NCI-H187 treated with DMSO at 0.1 percent for 48 hours (cell line): ENCODE measurements around the gene MUC5B.
"Not testable (repeated sequence)": the region's sequence is repeated elsewhere in the genome, so short reads cannot be mapped to it uniquely, and the experiment has no call there.

Experiments
- DNase-seq: peaks from one replicate; lab custom pipeline; 2025; lab: John Stamatoyannopoulos, UW

Gene MUC5B

DNA sequence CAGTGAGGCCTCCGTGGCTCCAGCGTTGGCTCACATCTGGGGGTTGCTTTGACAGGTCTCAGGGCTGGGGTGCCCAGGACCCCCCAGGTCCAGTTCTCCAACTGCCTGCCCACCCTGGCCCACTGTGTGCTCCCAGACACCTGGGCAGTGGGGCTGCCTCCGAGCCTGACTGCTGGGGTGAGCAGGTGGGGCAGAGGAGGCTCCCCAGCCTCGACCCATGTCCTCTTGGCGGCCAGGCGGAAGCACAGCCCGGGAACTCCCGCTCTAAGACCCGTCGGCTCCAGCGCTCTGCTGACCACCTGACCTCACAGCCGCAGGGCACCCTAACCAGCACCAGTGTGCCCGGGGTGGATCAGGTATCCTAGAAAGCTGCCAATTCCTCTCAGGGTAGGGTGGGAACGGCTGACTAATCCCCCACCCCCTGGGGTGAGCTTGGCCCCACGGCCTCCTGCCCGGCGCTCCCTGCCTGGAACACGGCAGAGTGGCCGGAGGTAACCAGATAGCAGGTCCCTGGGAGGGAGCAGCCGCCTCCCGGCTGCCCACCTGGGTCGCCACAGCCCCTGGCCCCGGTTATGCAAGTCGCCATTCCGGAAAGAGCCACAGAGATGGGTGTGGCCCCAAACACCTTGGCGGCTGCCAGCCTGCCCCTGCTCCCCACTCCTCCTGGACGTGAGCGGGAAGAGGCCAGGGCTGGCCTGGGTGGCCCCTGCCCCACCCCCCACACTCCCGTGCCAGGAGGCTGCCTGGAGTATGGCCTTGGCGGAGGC, 19.2 kb upstream of the MUC5B start:
- DNase-seq, result no peak

DNA sequence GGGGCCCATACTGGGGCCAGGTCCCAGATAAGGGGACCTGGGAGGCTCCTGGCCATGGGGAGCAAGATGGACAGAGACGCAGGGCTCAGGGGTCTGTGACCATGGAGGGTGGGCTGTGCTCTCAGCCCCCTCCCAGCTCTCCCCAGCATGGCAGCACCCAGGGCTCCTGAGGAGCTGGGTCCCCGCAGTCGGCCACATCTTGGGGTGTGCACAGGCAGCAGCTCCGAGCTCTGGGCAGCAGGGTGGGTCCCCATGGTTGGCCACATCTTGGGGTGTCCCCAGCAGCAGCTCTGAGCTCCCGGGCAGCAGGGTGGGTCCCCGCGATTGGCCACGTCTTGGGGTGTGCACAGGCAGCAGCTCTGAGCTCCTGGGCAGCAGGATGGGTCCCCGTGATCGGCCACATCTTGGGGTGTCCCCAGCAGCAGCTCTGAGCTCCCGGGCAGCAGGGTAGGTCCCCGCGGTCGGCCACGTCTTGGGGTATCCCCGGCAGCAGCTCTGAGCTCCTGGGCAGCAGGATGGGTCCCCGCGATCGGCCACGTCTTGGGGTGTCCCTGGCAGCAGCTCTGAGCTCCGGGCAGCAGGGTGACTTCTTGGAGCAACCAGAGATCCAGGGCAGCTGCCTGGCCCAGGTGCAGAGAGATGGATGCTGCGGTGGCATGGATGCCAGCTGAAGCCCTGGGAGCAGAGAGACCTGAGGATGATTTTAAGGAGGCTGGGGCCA, 18.3 kb upstream of the MUC5B start:
- DNase-seq, result no peak

DNA sequence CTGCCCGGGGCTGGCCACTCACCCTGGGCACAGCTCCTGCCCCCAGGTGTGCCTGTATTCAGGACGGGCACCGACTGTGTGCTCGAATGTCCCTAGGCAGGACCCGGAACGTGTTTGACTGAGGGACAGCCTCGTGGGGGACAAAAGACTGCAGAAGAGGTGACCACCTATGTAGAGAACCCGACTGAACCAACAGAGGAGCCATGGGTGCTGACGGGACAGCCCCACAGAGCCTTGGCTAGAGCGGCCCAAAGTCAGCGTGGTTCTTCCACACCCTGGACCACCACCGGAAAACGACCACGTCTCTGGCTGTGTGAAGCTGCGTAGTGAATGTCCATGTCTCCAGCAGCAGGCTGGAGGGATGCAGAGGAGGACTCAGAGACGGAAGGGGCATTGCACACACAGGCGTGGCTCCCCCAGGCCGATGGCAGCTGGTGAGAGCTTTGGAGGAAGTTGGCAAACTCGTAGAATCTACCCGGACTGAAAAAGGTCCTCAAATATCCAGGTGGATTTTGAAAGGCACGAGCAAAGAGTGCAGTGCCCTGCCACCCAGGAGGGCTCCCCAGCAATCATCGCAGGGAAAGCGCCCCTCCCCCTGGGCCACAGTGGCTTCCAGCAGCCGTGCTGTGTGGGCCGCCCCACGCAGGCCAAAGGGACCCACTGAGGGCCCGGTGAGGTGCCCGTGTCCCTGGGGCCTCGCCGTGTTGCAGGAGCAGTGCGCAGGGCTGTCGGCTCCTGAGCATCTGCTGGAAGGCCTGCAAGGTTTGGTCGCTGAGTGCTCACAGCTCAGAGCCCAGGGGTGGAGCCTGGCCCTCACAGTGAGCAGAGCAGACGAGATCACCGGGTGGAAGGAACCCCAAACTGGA, 17.5 kb upstream of the MUC5B start:
- no peak for DNase-seq

DNA sequence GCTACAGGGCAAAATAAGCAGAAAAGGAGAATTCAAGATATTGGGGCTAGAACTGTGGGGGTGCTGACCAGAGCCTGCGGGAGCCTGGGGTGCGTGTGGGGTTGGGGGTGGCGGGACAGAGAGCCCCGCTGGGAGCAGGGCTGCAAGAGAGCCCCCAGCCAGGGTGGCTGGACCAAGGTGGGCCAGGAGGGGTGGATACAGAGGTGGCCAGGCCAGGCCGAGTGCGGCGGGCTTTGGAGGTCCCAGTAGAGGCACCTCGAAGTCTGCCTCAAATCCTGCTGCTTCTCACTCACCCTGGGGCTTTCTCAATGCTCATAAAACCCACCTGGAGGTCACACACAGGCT, 16.9 kb upstream of the MUC5B start:
- DNase-seq, result no peak

DNA sequence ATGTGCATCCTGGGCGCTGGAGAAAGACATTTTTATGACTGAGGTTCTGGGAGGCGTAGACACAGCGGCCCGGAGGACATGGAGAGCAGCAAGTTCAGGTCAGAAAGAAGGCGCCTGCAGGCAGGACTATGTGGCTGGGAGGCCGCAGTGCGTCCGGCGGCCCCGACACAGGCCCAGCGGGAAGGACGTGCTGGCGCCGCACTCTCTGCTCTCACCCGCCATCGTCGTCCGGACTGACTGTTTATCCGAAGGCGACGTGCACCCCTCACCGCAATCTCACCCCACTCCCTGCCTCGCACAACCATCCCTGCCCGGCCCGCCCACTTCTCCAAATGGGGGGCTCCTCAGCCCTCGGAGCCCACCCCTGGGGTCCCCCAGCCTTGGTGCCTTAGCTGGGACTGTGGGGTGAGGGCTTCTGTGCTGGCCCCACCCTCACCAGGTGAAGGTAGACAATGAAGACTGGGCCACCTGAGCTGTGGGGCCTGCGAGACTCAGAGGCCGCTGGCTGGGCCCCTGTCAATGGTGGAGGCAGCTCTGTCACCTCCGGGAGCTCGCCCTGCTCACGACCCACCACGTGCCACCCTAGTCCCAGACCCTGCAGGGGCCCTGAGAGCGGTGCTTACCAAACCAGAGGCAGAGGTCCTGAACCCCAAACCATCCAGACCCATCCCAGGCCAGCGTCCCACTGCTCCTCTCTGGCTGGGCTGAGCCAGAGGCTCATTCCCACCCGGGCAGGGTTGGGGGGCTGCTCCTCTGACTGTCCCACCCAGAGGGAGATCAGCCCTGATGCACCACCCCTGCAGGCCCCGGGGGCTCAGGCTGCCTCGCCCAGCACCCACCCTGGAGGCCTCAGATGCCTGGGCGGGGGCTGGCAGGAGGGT, 16.2 kb upstream of the MUC5B start:
- no peak for DNase-seq

DNA sequence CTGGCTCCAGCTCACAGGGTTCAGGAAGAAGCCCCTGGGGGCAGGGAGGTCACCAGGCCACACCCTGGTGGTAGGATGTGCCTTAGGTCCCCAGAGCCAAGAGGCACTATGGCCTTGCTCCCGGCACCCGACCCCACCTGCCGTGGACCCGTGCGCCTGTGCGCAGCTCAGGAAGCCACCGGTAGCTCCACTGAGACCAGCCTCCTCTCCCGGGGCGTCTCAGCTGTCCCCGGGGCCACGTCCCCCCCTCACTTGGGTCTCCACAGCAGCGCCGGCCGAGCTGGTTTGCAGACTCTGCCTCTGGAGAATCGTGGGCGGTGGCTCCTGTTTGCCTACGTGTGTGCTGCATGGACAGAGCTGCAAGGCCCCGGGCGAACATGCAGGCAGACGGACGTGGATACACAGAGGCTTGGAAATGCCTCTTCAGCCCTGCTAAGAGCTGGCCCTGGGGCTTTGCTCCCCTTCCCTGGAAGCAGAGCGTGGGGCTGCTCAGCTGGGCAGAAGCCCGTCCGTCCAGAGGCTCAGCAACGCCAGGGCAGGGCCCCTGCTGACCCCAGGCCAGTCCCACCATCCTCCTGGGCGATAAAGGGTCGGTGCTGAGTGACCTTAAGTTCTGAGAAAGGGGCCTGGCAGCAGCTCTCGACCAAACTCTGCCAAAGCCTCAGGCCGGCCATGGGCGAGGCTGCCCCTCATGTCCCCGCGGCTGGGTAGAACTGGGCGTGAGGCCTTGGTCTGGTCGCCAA, 15.3 kb upstream of the MUC5B start:
- no peak for DNase-seq

DNA sequence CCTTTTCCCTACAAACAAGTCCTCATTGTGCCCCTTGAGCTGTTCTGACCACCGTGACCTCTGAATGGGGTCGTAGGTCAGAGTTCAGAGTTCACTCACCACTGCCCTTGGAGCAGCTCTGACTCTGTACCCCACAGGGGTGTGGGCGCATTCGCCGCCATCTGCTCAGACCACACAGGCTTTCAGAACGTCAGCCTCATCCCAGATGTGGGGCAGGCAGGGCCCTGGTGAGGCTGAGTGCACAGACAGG, 14.8 kb upstream of the MUC5B start:
- DNase-seq, result no peak

DNA sequence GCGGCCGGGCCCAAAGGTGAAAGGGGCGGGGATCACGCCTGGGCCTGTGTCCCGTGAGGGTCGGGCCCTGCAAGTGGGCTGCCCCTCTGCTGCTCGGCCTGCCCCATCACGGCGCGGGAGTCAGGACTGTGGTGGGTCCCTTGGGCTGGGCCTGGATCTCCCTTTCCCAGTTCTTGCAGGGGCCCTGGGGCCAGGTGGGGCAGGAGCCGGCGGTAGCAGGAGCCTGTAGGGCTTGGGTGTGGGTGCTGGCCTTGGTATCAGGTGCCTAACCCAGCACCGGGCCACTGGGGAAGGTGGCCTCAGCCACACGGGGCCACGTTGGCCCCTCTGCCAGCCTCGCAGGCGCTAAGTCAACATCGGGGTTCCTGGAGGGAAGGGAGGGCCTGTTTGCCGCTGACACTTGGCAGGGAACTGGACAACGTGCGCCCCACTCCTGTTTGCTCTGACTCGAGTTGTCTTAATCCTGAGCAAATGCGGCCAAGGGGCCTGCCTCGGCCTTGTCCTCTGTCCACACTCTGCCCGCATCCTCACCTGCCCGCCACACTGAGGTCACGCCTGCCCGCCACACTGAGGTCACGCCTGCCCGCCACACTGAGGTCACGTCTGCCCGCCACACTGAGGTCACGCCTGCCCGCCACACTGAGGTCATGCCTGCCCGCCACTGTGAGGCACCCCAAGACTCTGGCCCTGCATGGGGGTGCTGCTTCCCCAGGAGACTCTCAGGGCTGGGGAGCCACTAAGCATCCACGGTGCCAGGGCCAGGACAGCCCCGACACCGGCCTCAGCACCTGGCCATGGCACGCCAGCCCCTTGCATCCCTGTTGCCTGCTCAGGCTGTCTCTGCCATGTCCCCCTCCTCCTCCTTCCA, 14.2 kb upstream of the MUC5B start:
- no peak for DNase-seq

DNA sequence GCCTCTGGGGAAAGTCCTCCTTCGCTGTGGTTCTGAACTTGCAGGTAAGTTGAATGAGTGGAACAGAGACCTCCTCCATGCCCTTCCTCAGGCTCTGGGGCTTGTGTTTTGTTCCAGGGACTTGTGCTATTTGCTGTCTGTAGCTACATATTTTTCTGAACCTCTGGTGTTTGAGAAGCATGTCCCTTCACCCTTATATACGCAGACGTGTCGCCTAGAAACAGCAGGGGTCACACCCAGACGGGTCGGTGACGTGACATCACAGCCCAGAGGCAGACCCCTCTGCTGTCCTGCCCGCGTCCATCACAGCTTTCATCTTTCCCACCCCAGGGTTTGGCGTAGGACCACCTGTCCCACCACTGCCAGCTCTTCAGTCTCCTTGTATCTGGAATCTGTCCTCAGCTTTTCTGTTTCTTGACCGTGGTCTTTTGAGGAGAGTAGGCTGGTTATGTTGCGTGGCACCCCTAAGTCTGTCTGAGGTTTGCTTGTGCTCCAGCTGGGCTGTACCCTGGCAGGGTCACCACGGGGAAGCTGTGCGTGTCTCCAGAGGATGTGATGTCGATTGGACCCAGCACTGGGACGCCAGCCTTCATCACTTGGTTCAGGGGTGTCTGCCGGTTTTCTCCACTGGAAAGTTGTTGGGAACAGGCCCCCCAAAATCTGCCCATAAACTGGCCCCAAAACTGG, 13.4 kb upstream of the MUC5B start:
- no peak for DNase-seq

DNA sequence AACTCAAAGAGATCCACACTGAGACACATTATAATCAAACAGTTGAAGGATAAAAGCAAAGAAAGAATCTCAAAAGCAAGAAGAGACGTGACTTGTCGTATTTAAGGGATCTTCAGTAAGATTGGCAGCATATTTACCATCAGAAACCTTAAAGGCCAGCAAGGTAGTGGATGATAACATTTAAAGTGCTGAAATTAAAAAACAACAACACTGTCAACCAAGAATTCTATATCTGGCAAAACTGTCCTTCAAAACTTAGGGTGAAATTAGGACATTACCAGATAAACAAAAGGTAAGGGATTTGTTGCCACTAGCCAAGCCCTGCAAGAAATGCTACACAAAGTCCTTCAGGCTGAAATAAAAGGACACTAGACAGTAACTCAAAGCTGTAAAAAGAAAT, 11.0 kb upstream of the MUC5B start:
- DNase-seq, result no peak

DNA sequence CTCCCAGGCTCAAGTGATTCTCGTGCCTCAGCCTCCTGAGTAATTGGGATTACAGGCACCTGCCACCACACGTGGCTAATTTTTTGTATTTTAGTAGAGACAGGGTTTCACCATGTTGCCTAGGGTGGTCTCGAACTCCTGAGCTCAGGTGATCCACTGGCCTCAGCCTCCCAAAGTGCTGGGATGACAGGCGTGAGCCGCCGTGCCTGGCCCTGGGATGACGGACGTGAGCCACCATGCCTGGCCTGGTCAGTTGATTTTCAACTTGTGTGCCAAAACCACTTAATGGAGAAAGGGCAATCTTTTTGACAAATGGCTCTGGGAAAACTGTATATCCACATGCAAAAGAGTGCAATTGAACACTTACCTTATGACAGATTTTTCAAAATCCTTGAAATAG, 7.0 kb upstream of the MUC5B start:
- not testable (repeated sequence) for DNase-seq

DNA sequence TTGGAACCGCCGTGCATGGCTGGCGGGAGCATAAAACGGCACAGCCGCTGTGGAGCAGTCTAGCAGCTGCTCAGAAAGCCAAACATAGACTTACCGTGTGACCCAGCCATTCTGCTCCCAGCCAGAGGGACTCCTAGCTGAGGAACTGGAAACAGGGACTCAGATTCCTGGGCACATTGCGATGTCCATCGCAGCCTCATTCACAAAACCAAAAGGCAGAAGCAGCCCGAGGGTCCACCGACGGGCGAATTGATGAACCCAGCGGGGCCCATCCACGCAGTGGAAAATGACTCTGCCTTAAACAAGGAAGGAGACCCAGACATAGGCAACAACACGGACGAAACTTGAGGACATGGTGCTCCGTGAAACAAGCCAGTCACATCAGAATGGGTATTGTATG, 5.7 kb upstream of the MUC5B start:
- DNase-seq, result no peak

DNA sequence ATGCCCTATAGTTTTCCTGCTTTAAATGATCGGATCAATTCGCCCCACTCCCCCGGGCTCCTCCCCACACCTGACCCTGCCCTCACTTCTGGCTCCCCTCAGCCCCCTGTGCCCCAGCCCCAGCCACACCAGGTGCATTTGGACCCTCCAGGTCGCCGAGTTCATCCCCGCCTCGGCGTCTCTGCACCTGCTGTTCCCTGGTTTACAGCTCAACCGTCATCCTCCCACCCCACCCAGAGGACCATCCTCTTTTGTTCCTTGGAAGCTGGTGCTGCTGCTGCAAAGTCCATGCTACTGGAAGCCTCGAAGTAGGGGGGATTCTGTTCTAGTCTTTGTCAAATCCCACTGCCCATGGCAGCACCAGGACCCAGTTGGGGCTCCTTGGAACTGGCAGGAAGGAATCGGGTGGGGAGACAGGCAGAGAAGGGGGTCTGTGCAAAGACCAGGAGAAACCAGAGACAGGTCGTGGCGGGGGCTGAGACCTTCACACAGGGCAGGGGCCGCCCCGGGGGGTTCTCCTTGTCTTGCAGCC, 4.5 kb upstream of the MUC5B start:
- DNase-seq, result no peak

DNA sequence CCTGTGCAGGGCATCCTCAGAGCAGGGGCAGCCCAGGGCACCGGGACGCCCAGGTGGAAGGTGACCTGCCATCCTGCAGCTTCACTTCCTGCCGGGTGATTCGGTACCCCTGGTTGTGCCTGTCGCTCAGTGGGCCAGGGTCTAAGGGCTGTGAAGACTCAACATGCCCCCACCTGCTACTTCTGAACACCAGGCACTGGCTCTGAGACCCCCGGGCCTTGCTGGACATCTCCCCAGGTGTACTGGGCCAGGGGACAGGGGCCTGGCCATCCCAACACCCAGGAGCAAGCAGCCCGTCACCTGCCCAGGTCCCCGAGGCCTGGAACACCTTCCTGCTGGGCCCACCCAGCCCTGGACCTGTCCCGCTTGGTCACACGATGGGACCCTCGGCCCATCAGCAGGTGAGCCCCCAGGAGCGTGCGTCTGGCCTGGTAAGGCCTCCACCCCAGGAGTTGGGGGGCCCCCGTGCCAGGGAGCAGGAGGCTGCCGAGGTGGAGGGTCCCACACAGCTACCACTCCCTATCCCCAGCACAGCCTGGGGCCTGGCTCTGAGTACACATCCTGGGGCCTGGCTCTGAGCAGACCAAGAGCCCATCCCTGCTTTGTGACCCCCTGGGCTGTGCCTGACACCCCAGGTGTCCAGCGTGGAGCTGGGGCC, 3.9 kb upstream of the MUC5B start:
- DNase-seq, result no peak

DNA sequence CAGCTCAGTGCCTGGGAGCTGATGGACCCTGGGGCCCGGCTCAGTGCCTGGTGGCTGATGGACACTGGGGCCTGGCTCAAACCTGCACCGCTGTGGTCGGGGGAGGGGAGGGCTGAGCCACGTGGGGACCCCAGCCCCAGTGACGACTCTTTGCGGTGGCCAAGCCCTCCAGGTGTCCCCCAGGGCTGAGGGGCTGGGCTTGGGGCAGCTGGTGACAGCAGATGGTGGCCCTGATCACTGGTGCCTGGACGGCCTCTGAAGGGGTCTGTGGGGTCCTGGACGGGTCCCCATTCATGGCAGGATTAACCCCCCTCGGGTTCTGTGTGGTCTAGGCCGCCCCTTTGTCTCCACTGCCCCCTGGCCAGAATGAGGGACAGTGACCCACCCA, 3.4 kb upstream of the MUC5B start:
- no peak for DNase-seq

DNA sequence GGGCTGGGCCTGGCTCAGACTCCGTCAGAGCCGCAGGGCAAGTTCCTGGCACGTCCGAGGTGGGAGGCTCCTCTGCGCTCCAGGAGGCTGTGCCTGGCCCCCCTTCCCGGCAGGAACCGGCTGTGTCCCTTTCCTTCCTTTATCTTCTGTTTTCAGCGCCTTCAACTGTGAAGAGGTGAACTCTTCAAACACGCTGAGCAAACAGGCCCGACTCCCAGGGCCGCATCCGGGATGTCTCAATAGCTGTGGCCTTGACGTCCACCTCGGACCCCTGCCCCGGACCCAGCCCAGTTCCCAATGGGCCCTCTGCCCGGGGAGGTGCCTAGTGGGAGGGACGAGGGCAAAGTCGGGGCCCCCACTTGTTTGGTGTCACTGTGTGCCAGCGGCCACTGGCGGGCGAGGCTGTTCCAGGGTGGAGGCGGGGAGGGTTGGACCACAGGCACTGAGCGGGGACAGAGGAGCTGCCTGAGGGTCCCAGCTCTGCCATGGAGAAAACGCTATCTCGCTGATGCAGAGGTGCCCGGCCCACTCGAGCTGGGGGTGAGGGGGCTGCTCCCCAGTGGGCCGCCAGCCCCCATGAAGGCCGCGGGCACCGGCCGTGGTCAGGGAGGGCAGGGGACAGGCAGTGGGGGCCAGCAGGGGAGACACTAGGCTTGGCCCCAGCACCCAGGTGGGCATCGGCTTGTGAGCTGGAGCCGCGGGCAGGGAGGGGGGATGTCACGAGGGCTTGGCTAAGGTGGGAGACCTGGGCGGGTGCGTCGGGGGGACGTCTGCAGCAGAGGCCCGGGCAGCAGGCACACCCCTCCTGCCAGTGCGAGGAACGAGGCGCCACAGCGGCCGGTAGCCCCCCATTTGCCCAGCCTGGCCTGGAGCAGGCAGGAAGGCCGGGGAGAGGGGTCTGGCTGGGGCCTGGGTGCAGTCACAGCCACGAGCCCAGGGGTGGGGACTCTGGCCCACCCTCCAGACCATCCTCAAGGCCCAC, 2.7 kb upstream of the MUC5B start:
- DNase-seq, result no peak

DNA sequence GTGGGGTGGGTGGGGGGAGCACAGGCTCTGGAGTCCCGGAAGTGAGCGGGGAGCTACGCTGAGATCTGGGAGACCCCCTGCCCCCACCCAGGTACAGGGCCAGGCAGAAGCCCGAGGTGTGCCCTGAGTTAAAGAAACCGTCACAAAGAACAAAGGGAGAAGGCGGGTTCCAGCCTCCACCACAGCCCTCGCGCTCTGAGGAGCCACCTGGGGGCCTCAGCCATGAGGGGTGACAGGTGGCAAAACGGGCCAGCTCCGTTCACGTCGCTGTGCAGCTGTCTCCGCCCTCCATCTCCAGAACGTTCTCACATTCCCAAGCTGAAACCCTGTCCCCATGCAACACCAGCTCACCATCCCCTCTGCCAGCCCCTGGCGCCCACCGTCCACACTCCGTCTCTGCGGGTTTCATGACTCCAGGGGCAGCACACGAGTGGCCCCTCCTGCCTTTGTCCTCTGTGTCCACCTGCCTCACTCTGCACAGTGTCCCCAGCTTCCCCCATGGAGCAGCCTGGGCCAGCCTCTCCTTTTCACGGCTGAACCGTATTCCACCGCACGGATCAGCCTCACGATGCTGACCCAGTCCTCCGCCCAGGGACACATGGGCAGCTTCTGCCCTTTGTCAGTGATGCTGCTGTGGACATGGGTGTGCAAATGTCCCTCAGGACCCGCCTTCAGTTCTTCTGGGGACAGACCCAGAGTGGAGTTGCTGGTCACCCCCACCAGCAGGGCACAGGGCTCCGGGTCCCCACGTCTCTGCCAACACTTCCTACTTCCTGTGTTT, 1.7 kb upstream of the MUC5B start:
- no peak for DNase-seq
